GM23338 (cell line): ENCODE data around the gene ST8SIA1. TPM values are rescaled to one million over a fixed set of nuclear protein-coding genes. Genes with fewer than 3 reads are reported as not detected.

Source experiments
- ATAC-seq: fragments of 200-7000 bp; cut with Tn5 transposase; 3 replicates; pipeline ENCODE4 v1.9.1; 2020
- DNase-seq: peaks from one replicate; pipeline ENCODE4 v3.0.0-alpha.2; 2015; ENCODE audit warnings: low spot score
- H2AFZ ChIP-seq: fragments of 200-600 bp; sonication (generic); 2 replicates; pipeline ENCODE4 v1.8.0; 2016; ENCODE audit warnings: antibody characterized with exemption, mild to moderate bottlenecking, moderate library complexity
- H3F3A ChIP-seq: fragments of 200-600 bp; sonication (generic); replicated peaks from 2 replicates; pipeline ENCODE4 v1.8.0; 2017; ENCODE audit warnings: antibody characterized with exemption, mixed run types, low read depth
- H3K27ac ChIP-seq: fragments of 200-600 bp; sonication (generic); 2 replicates; pipeline ENCODE4 v1.6.1; 2016; ENCODE audit warnings: low read depth
- H3K27me3 ChIP-seq: fragments of 200-600 bp; sonication (generic); 2 replicates; pipeline ENCODE4 v1.8.0; 2016; ENCODE audit warnings: mild to moderate bottlenecking, mixed run types, moderate library complexity; ENCODE audit not compliant: insufficient read depth
- H3K36me3 ChIP-seq: fragments of 200-600 bp; sonication (generic); 2 replicates; pipeline ENCODE4 v1.8.0; 2016; ENCODE audit warnings: mild to moderate bottlenecking; ENCODE audit not compliant: insufficient read depth
- H3K4me1 ChIP-seq: fragments of 200-600 bp; sonication (generic); 2 replicates; pipeline ENCODE4 v1.8.0; 2016; ENCODE audit warnings: mild to moderate bottlenecking, moderate library complexity; ENCODE audit not compliant: insufficient read depth
- H3K4me2 ChIP-seq: fragments of 200-600 bp; sonication (generic); 2 replicates; pipeline ENCODE4 v1.7.1; 2017; ENCODE audit warnings: mixed run types
- H3K4me3 ChIP-seq: fragments of 200-600 bp; sonication (generic); 2 replicates; pipeline ENCODE4 v1.6.1; 2016; ENCODE audit warnings: mixed run types
- H3K79me2 ChIP-seq: fragments of 200-600 bp; sonication (generic); replicated peaks from 2 replicates; pipeline ENCODE4 v1.8.0; 2017; ENCODE audit warnings: mild to moderate bottlenecking; ENCODE audit not compliant: insufficient read depth
- H3K9me2 ChIP-seq: fragments of 200-600 bp; sonication (generic); 2 replicates; pipeline ENCODE4 v1.8.0; 2017; ENCODE audit not compliant: insufficient read depth
- H4K20me1 ChIP-seq: fragments of 200-600 bp; sonication (generic); replicated peaks from 2 replicates; pipeline ENCODE4 v1.8.0; 2017; ENCODE audit warnings: mild to moderate bottlenecking; ENCODE audit not compliant: insufficient read depth
- H3K27ac Mint-ChIP-seq: 2 replicates; pipeline ENCODE4 v1.8.0; 2020; ENCODE audit warnings: inconsistent platforms, mild to moderate bottlenecking, moderate library complexity, mixed read lengths
- H3K27me3 Mint-ChIP-seq: 3 replicates; pipeline ENCODE4 v1.8.0; 2022; ENCODE audit warnings: low read depth, mild to moderate bottlenecking, moderate library complexity, mixed read lengths, inconsistent platforms; ENCODE audit not compliant: insufficient read depth, poor library complexity
- H3K36me3 Mint-ChIP-seq: 3 replicates; pipeline ENCODE4 v1.8.0; 2021; ENCODE audit warnings: low read depth, mild to moderate bottlenecking, inconsistent platforms, moderate library complexity, mixed read lengths
- H3K4me1 Mint-ChIP-seq: 3 replicates; pipeline ENCODE4 v1.8.0; 2020; ENCODE audit warnings: mild to moderate bottlenecking, inconsistent platforms, mixed read lengths
- H3K4me3 Mint-ChIP-seq: 3 replicates; pipeline ENCODE4 v1.8.0; 2021; ENCODE audit warnings: moderate library complexity, mild to moderate bottlenecking, inconsistent platforms, mixed read lengths
- H3K9me3 Mint-ChIP-seq: 3 replicates; pipeline ENCODE4 v1.8.0; 2020; ENCODE audit warnings: moderate library complexity, mild to moderate bottlenecking, inconsistent platforms, mixed read lengths
- CREB1 ChIP-seq: fragments of 250-450 bp; sonication (Bioruptor Pico); IDR thresholded peaks from 2 replicates; pipeline ENCODE4 v1.5.0; 2020; ENCODE audit warnings: low read depth, mild to moderate bottlenecking, moderate library complexity
- EZH2phosphoT487 ChIP-seq: fragments of 200-600 bp; sonication (generic); IDR thresholded peaks from one replicate; pipeline ENCODE4 v1.8.1; 2018; ENCODE audit warnings: antibody characterized with exemption; ENCODE audit not compliant: unreplicated experiment
- POLR2AphosphoS5 ChIP-seq: IDR thresholded peaks from 2 replicates; pipeline ENCODE4 v1.6.1; 2016; ENCODE audit warnings: antibody characterized with exemption, low read depth
- ZNF114 ChIP-seq: fragments of 250-450 bp; sonication (Bioruptor Pico); IDR thresholded peaks from 2 replicates; pipeline ENCODE4 v1.5.0; 2020; ENCODE audit warnings: mild to moderate bottlenecking, moderate library complexity
- ZNF462 ChIP-seq: fragments of 250-450 bp; sonication (Bioruptor Pico); IDR thresholded peaks from 2 replicates; pipeline ENCODE4 v1.5.0; 2020; ENCODE audit warnings: mild to moderate bottlenecking, moderate library complexity
- polyA plus RNA-seq: library from polyadenylated mRNA; unstranded; fragments of >200 nt; fragmentation: Nextera tagmentation; extraction: Ambion mirVana; gene quantifications from 2 replicates; pipeline ENCODE4 v1.2.1, GENCODE V29; 2016
- total RNA-seq: library from RNA; depleted of rRNA; stranded (reverse); fragments of >200 nt; shearing (Covaris generic); gene quantifications from 2 replicates; pipeline ENCODE4 v1.2.3, GENCODE V29; 2014

ST8SIA1 gene
- total and polyA plus RNA-seq, 2 experiments from 2014 or later = 2.5 to 5.1 TPM

- TF ChIP-seq ZNF462 (CRISPR knock-in tag) (no peak), ZNF114 (CRISPR knock-in tag) (no peak), CREB1 (CRISPR knock-in tag) (no peak), EZH2phosphoT487 (no peak)
These were observed 26.3 kb upstream of the ST8SIA1 start (continued) for GRCh38 chr12:22360774-22361173.

GRCh38 chr12:22357531-22357930 lies 23.0 kb upstream of the ST8SIA1 start:
- H4K20me1 ChIP-seq = no peaks in the 10 kb centered on the region
- no peaks in the 10 kb centered on the region for H3K79me2 ChIP-seq
- H3K4me1 Mint-ChIP-seq = no peaks in the 10 kb centered on the region
- H3K4me3 Mint-ChIP-seq = no peak overlapping the region
- H3K9me2 ChIP-seq = no peaks in the 10 kb centered on the region
- no peak for TF ChIP-seq POLR2AphosphoS5
- H3K4me1 ChIP-seq = no peaks in the 10 kb centered on the region
- no peak overlapping the region for H3K4me2 ChIP-seq
- no peaks in the 10 kb centered on the region for H3F3A ChIP-seq
- H3K4me3 ChIP-seq = no peak overlapping the region
- no peak overlapping the region for H3K27ac Mint-ChIP-seq
- ATAC-seq (no peak), DNase-seq (no peak)
- no peak overlapping the region for H3K27ac ChIP-seq
- no peaks in the 10 kb centered on the region for H3K36me3 Mint-ChIP-seq
- no peaks in the 10 kb centered on the region for H3K36me3 ChIP-seq
- H3K27me3 Mint-ChIP-seq = no peaks in the 10 kb centered on the region
- no peaks in the 10 kb centered on the region for H3K27me3 ChIP-seq
- no peaks in the 10 kb centered on the region for H3K9me3 Mint-ChIP-seq
- H2AFZ ChIP-seq = no peak overlapping the region

GRCh38 chr12:22356231-22356630 lies 21.7 kb upstream of the ST8SIA1 start:
- Mint-ChIP-seq H3K36me3 (no peaks in the 10 kb centered on the region), H3K27ac (no peak overlapping the region), H3K9me3 (no peaks in the 10 kb centered on the region), H3K4me1 (no peaks in the 10 kb centered on the region), H3K4me3 (no peak overlapping the region), H3K27me3 (no peaks in the 10 kb centered on the region)
- Histone ChIP-seq H2AFZ (0 out of 2 replicates have a peak overlapping the region, but pooled peaks have one; percentile 67), H3F3A (no peaks in the 10 kb centered on the region), H3K4me1 (no peaks in the 10 kb centered on the region), H3K27me3 (no peaks in the 10 kb centered on the region), H3K4me3 (no peak overlapping the region), H3K4me2 (no peak overlapping the region), H4K20me1 (no peaks in the 10 kb centered on the region), H3K79me2 (no peaks in the 10 kb centered on the region), H3K27ac (no peak overlapping the region), H3K9me2 (no peaks in the 10 kb centered on the region), H3K36me3 (no peaks in the 10 kb centered on the region)
- ATAC-seq (no peak), DNase-seq (no peak)
- TF ChIP-seq CREB1 (CRISPR knock-in tag) (no peak), ZNF462 (CRISPR knock-in tag) (no peak)
